ENCODE measurements around the gene TMEM179. TPM values are rescaled to one million over a fixed set of nuclear protein-coding genes. Genes with fewer than 3 reads are reported as not detected.

Gene TMEM179
- total RNA-seq, 4 donors from 2014 or later, result not detected

DNA sequence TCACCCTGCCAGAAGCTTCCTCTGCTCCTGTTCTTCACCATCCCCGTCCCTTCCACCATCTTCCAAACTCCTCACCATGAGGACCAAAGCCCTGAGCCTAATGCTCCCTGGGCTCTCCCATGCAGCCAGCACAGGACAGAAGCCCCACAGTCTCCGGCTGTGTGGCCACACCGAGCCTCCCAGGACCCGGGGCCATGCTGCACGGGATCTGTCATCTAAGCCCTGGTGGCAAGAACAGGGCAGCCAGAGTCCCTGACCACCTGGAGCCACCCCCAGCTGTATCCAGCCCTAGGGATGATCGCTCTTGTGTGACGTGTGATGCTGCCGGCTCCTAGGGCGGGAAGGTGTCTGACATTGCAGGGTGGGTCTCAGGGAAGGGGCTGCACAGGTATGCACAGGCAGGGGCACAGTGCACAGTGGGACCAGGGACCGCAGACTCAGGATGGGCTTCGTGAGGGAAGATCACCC, 8.1 kb downstream of the TMEM179 start:
- no peak for TF ChIP-seq CTCF (IDR thresholded peaks at IDR 0.05; ENCODE audit: low read depth)

GRCh38 chr14:104595911-104596450, 8.6 kb downstream of the TMEM179 start:
- no peak for TF ChIP-seq CTCF (IDR thresholded peaks at IDR 0.05; ENCODE audit: low read depth)

DNA sequence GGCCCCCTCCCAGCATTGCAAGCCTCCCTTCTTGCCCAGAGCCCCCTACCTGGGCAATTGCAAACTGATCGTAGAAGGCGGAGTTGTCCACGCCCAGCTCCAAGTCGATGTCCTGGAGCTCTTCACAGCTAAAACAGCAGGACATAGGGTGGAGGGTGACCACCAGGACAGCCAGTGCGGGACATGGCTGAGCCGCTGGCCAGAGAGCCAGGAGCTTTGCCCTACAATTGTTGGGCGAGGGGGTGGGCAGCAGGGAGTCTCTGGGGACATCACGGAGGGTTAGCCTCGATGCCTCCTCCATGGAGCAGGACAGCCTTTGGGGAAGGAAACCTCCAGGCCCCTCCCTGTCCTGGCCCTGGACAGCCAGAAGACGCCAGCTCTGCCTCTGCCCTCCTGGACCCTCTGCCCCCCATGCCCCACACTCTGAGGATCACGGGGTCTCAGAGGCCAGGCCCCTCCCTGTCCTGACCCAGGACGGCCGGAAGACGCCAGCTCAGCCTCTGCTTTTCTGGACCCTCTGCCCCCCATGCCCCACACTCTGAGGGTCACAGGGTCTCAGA, 9.4 kb downstream of the TMEM179 start:
- TF ChIP-seq CTCF (IDR thresholded peaks at IDR 0.05; ENCODE audit: low read depth), result no peak

GRCh38 chr14:104594310-104595046, 10.1 kb downstream of the TMEM179 start:
- no peak for TF ChIP-seq CTCF (IDR thresholded peaks at IDR 0.05; ENCODE audit: low read depth)

DNA sequence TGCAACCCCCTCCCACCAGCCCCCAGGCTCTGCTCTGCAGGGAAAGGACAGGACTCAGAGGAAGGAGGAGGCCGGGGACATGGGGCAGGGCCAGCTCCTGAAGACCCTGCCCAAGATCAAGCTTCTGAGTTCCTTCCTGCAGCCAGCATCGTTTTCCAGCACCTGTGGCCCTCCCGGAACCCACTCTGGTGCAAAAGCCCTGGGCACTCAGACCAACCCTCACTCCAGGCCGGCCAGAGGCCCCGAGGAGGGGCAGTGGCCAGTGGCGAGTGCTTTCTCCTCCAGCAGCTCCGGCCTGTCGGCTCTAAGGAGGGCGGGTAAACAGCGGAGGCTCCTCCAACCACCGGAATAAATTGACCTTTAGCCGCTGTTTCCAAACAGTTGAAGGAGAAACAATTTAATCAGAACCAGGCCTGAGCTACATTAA, 10.8 kb downstream of the TMEM179 start:
- TF ChIP-seq CTCF (IDR thresholded peaks at IDR 0.05; ENCODE audit: low read depth), result no peak

DNA sequence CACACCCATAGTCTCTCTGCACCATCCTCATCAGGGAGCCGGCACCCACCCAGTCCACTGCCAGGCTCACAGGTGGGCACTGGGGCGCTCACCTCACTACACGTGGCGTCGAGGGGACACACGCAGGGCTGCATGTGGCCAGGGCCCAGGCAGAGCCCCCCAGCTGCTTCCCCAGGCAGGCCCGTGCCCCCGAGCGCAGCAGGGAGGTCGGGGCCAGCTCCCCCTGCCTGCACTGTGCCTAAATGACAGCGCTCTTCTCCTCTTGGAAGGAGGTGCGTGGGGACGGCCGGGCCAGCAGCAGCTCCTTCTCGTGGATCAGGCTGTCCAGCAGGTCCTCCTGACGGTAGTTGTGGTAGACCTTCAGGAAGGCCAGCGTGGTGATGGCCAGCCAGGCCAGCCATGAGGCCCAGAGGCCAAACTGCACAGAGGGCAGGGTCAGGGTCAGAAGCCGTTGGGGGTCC, 11.3 kb downstream of the TMEM179 start:
- no peak for TF ChIP-seq CTCF (IDR thresholded peaks at IDR 0.05; ENCODE audit: low read depth)

- TF ChIP-seq CTCF (IDR thresholded peaks at IDR 0.05; ENCODE audit: low read depth), result no peak
These were observed 11.8 kb downstream of the TMEM179 start for GRCh38 chr14:104592785-104593184.
